Right lobe of liver (tissue), 4 donors: ENCODE results near the gene IQCF2.

Experiments used
- CTCF ChIP-seq, 4 donors: fragments of 200-600 bp in 3 of 4; fragments of 450-650 bp in 1 of 4; IDR thresholded peaks; one replicate each; pipeline versions ENCODE4 v1.5.1 to v1.8.0; 2016 to 2022; ENCODE audit warnings: antibody characterized with exemption in 4 of 4, mild to moderate bottlenecking in 2 of 4
- POLR2A ChIP-seq: fragments of 450-650 bp; IDR thresholded peaks from one replicate; pipeline ENCODE4 v1.6.1; 2017; ENCODE audit warnings: antibody characterized with exemption, mild to moderate bottlenecking
- donor health status: DM: no; HTN: no; CAD: no.
- donor health status: DM: no; HTN: no; CAD: no.
- donor health status: DM: no; HTN: yes; CAD: no.

GRCh38 chr3:51887620-51888019 is 26.2 kb downstream of the IQCF2 start:
- no peak for TF ChIP-seq POLR2A
- no peak for TF ChIP-seq CTCF (IDR thresholded peaks at IDR 0.05)
